ENCODE measurements around the gene CLRN1. TPM values are rescaled to one million over a fixed set of nuclear protein-coding genes. Genes with fewer than 3 reads are reported as not detected.

CLRN1 gene
- total RNA-seq, 5 donors from 2014 or later (not counting 1 experiment from before 2014, with no cell fraction given), result not detected

DNA sequence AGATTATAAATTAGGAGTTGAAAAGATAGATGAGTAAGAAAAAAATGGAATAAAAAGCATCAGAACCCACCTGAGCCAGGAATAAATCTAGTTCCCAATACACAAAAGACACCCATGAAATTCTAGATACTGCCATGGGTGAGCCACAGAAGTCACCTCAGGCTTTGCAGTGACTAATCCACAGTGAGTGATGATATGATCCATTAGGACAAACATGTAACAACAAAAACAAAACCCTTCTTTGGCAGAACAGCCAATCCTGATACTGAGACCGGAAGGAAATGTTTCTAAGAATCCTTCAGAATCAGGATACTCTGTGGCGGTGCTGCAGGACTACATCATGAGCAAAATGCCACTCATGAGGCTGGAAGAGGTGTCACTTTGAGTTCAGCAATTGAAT is 52.3 kb downstream of the CLRN1 start:
- H3K27me3 ChIP-seq (replicated peaks in 1 of 2; ENCODE audit: control insufficient read depth in 2 of 2, extremely low read depth in 1 of 2, insufficient read depth in 2 of 2, low read length in 1 of 2), result peaks cover 0 to 12% of the 10 kb centered on the region in 2 experiments
- 79% methylated on average over 2 of the region's 2 CpGs for WGBS (ENCODE audit: insufficient coverage)
- H3K4me1 Mint-ChIP-seq, result peaks cover 0 to 2% (median 0%) of the 10 kb centered on the region in 3 donors
- ChIA-PET POLR2A (no interaction called here), CTCF (no interaction called here)
- no peak overlapping the region for H3K27ac ChIP-seq (ENCODE audit: low read length)
- H3K9me3 ChIP-seq, result no peaks in the 10 kb centered on the region
- H3K4me3 Mint-ChIP-seq, result no peak overlapping the region
- ATAC-seq (replicated peaks in 1 of 4) (no peak), DNase-seq (no peak)
- H3K36me3 ChIP-seq (ENCODE audit: control insufficient read depth in 2 of 2, extremely low read depth in 1 of 2, insufficient read depth in 1 of 2, low read length in 1 of 2), result no peaks in the 10 kb centered on the region
- peaks cover 4 to 19% of the 10 kb centered on the region in 2 donors for H3K27me3 Mint-ChIP-seq
- no peaks in the 10 kb centered on the region for H3K9me3 Mint-ChIP-seq
- H3K27ac Mint-ChIP-seq, result no peak overlapping the region
- no peak overlapping the region for H3K4me3 ChIP-seq (ENCODE audit: control insufficient read depth in 1 of 2, extremely low read depth in 1 of 2, low read length in 1 of 2)
- no peaks in the 10 kb centered on the region for H3K36me3 Mint-ChIP-seq
- H3K4me1 ChIP-seq (ENCODE audit: control insufficient read depth in 1 of 2, extremely low read depth in 1 of 2, insufficient read depth in 2 of 2, low read length in 2 of 2), result no peaks in the 10 kb centered on the region

DNA sequence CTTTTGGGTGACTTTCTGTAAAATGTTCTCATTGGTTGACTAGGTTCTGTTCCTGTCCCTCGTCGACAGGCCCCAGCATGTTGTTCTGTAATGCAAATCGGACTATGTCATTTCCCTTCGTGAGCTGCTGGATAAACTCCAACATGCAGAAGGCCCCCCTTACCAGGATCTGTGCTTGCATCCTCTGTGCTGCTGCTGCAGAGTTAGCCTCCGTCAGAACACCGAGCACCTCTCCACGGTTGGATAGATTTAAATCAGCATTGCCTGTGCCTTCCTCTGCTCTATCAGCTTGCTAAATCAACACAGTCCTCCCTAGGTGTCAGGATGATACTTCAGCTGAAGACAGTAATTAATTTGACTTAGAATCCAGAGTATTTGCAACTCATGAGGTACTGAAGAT is 54.6 kb downstream of the CLRN1 start:
- ATAC-seq (replicated peaks in 1 of 4) (no peak), DNase-seq (no peak)
- Histone ChIP-seq H3K4me1 (ENCODE audit: control insufficient read depth in 1 of 2, extremely low read depth in 1 of 2, insufficient read depth in 2 of 2, low read length in 2 of 2) (no peaks in the 10 kb centered on the region), H3K4me3 (ENCODE audit: control insufficient read depth in 1 of 2, extremely low read depth in 1 of 2, low read length in 1 of 2) (no peak overlapping the region), H3K27me3 (replicated peaks in 1 of 2; ENCODE audit: control insufficient read depth in 2 of 2, extremely low read depth in 1 of 2, insufficient read depth in 2 of 2, low read length in 1 of 2) (peaks cover 0 to 13% of the 10 kb centered on the region in 2 experiments), H3K9me3 (no peaks in the 10 kb centered on the region), H3K36me3 (ENCODE audit: control insufficient read depth in 2 of 2, extremely low read depth in 1 of 2, insufficient read depth in 1 of 2, low read length in 1 of 2) (no peaks in the 10 kb centered on the region), H3K27ac (ENCODE audit: low read length) (no peak overlapping the region)
- no peaks in the 10 kb centered on the region for H3K9me3 Mint-ChIP-seq
- POLR2A ChIA-PET, result no interaction called here
- H3K4me3 Mint-ChIP-seq, result no peak overlapping the region
- H3K4me1 Mint-ChIP-seq, result no peaks in the 10 kb centered on the region
- CTCF ChIA-PET, result no interaction called here
- WGBS (ENCODE audit: insufficient coverage), result 74% methylated on average over 7 of the region's 7 CpGs
- no peaks in the 10 kb centered on the region for H3K36me3 Mint-ChIP-seq
- no peak overlapping the region for H3K27ac Mint-ChIP-seq
- H3K27me3 Mint-ChIP-seq, result peaks cover 4 to 17% of the 10 kb centered on the region in 2 donors

DNA sequence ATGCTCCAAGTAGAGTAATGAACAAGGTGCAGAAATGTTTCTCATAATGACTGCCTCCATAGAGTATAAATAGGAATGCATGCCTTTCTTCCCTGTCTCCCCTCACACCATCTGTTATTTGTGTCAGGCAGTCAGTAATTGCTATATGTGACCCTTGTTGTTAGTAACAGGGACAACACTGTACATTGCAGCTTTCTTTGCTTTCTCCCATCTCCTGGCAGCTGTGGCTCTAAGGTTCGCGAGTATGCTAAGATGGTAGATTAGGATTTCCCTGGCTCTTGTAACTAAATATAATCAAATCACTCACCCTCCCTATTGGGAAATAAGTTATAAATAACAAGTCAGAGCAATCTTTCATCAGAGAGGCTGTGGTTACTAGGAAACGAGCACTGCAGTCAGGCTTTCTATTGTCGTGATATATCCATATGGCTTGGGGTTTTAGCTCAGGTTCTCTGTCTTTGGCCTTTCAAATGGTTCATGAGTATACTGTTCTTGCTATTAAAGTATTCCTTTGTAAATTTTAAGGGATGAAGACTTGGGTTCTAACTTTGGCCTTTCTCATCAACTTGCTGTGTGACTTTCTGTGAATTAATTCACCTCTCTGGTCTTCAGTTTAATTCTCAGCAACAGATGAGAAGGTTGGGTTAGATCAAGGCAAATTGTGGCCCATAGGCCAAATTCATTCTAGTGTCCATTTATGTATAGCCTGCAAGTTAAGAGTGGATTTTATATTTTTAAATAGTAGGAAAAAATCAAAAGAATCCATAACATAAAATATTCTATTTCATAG is 59.2 kb downstream of the CLRN1 start:
- POLR2A ChIA-PET, result interaction anchor here in 1 of 2 donors (0.6 kb wide), 1 partner anchor 40 kb away, joined by 3 read pairs; no protein-coding TSS in a partner anchor

DNA sequence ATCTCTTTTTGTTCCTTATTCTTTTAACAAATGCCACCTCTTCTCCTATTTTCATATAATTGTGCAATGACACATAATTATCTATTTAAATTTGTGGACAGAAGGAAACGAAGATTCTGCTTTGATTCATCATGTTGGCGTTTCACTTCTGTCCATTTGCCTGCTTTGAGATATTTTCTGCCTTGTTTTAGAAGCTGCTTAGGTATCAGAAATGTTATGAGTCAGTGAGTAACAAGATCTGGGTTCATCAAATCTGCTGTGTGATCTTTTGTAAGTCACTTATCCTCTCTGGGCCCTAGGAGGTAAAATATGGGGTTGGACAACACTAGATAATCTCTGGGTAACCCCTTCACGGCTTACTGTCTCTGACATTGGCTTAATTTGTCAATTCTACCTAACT is 60.0 kb downstream of the CLRN1 start:
- Mint-ChIP-seq H3K36me3 (no peaks in the 10 kb centered on the region), H3K27me3 (peaks cover 3 to 20% of the 10 kb centered on the region in 2 donors), H3K9me3 (no peaks in the 10 kb centered on the region), H3K27ac (no peak overlapping the region), H3K4me3 (no peak overlapping the region), H3K4me1 (no peaks in the 10 kb centered on the region)
- no peak for ATAC-seq (replicated peaks in 1 of 4)
- POLR2A ChIA-PET, result no interaction called here
- CTCF ChIA-PET, result no interaction called here
- no peak for DNase-seq
- H3K9me3 ChIP-seq, result no peaks in the 10 kb centered on the region
- WGBS (ENCODE audit: insufficient coverage), result 17% methylated on average over 1 of the region's 3 CpGs
- H3K36me3 ChIP-seq (ENCODE audit: control insufficient read depth in 2 of 2, extremely low read depth in 1 of 2, insufficient read depth in 1 of 2, low read length in 1 of 2), result no peaks in the 10 kb centered on the region
- no peak overlapping the region for H3K27ac ChIP-seq (ENCODE audit: low read length)
- no peaks in the 10 kb centered on the region for H3K4me1 ChIP-seq (ENCODE audit: control insufficient read depth in 1 of 2, extremely low read depth in 1 of 2, insufficient read depth in 2 of 2, low read length in 2 of 2)
- peaks cover 0 to 12% of the 10 kb centered on the region in 2 experiments for H3K27me3 ChIP-seq (replicated peaks in 1 of 2; ENCODE audit: control insufficient read depth in 2 of 2, extremely low read depth in 1 of 2, insufficient read depth in 2 of 2, low read length in 1 of 2)
- no peak overlapping the region for H3K4me3 ChIP-seq (ENCODE audit: control insufficient read depth in 1 of 2, extremely low read depth in 1 of 2, low read length in 1 of 2)

More for the DNA sequence above, 59.2 kb downstream of the CLRN1 start:
- no peak overlapping the region for H3K4me3 Mint-ChIP-seq
- CTCF ChIA-PET, result no interaction called here
- H3K4me3 ChIP-seq (ENCODE audit: control insufficient read depth in 1 of 2, extremely low read depth in 1 of 2, low read length in 1 of 2), result no peak overlapping the region
- H3K36me3 ChIP-seq (ENCODE audit: control insufficient read depth in 2 of 2, extremely low read depth in 1 of 2, insufficient read depth in 1 of 2, low read length in 1 of 2), result no peaks in the 10 kb centered on the region
- ATAC-seq (replicated peaks in 1 of 4) (no peak), DNase-seq (no peak)
- H3K36me3 Mint-ChIP-seq, result no peaks in the 10 kb centered on the region
- H3K27me3 Mint-ChIP-seq, result peaks cover 0 to 22% of the 10 kb centered on the region in 2 donors
- H3K4me1 Mint-ChIP-seq, result no peaks in the 10 kb centered on the region
- no peaks in the 10 kb centered on the region for H3K4me1 ChIP-seq (ENCODE audit: control insufficient read depth in 1 of 2, extremely low read depth in 1 of 2, insufficient read depth in 2 of 2, low read length in 2 of 2)
- H3K27me3 ChIP-seq (replicated peaks in 1 of 2; ENCODE audit: control insufficient read depth in 2 of 2, extremely low read depth in 1 of 2, insufficient read depth in 2 of 2, low read length in 1 of 2), result peaks cover 0 to 12% of the 10 kb centered on the region in 2 experiments
- H3K9me3 ChIP-seq, result no peaks in the 10 kb centered on the region
- H3K9me3 Mint-ChIP-seq, result no peaks in the 10 kb centered on the region
- no CpG with 5 or more reads among the region's 4 CpGs for WGBS (ENCODE audit: insufficient coverage)
- H3K27ac Mint-ChIP-seq, result no peak overlapping the region
- H3K27ac ChIP-seq (ENCODE audit: low read length), result no peak overlapping the region

DNA sequence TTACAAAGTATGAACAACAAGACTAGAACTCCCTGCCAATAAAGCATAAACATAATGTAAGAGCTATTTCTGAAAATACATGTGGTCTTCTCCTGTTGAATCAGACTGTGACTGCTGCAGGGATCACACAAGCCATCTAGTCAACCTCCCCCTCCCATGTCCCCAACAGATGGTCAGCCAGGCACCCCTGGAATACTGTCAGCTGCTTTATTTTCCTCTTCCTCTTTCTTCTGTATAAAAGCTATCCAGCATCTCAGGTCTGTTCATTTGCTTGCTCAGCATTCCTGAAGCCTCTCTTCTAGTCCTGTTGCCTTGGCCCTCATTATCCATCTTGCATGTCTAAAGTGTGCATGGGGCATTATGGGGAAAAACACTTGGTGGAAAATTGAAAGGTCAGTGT is 60.8 kb downstream of the CLRN1 start:
- ChIA-PET POLR2A (no interaction called here), CTCF (no interaction called here)
- no peaks in the 10 kb centered on the region for H3K9me3 ChIP-seq
- Mint-ChIP-seq H3K9me3 (no peaks in the 10 kb centered on the region), H3K27me3 (peaks cover 8 to 23% of the 10 kb centered on the region in 2 donors), H3K4me3 (no peak overlapping the region), H3K4me1 (no peaks in the 10 kb centered on the region), H3K27ac (no peak overlapping the region), H3K36me3 (no peaks in the 10 kb centered on the region)
- H3K4me3 ChIP-seq (ENCODE audit: control insufficient read depth in 1 of 2, extremely low read depth in 1 of 2, low read length in 1 of 2), result no peak overlapping the region
- no peak overlapping the region for H3K27ac ChIP-seq (ENCODE audit: low read length)
- DNase-seq (no peak), ATAC-seq (replicated peaks in 1 of 4) (no peak)
- H3K36me3 ChIP-seq (ENCODE audit: control insufficient read depth in 2 of 2, extremely low read depth in 1 of 2, insufficient read depth in 1 of 2, low read length in 1 of 2), result no peaks in the 10 kb centered on the region
- no peaks in the 10 kb centered on the region for H3K4me1 ChIP-seq (ENCODE audit: control insufficient read depth in 1 of 2, extremely low read depth in 1 of 2, insufficient read depth in 2 of 2, low read length in 2 of 2)
- H3K27me3 ChIP-seq (replicated peaks in 1 of 2; ENCODE audit: control insufficient read depth in 2 of 2, extremely low read depth in 1 of 2, insufficient read depth in 2 of 2, low read length in 1 of 2), result peaks cover 0 to 12% of the 10 kb centered on the region in 2 experiments

DNA sequence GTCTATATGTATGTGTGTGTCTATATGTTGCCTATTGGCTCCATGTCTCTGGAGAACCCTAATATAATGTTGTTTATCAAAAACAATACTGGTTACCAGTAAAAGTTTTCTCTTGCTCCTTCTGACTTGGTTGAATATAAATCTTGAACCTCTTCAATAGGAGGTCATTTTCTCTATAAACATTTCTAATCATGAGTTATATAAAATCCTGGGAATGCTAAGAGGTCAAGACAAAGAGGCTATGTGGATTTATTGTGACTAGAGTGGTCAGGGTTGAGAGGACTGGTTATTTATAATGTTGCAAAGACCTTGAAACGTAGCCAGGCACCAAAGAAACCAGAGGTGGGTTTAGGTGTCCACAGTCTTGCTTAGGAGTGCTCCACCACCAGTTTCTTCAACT is 66.1 kb downstream of the CLRN1 start:
- Histone ChIP-seq H3K4me3 (ENCODE audit: control insufficient read depth in 1 of 2, extremely low read depth in 1 of 2, low read length in 1 of 2) (no peak overlapping the region), H3K27me3 (replicated peaks in 1 of 2; ENCODE audit: control insufficient read depth in 2 of 2, extremely low read depth in 1 of 2, insufficient read depth in 2 of 2, low read length in 1 of 2) (peaks cover 0 to 9% of the 10 kb centered on the region in 2 experiments), H3K9me3 (no peaks in the 10 kb centered on the region), H3K27ac (ENCODE audit: low read length) (no peak overlapping the region), H3K36me3 (ENCODE audit: control insufficient read depth in 2 of 2, extremely low read depth in 1 of 2, insufficient read depth in 1 of 2, low read length in 1 of 2) (no peaks in the 10 kb centered on the region), H3K4me1 (ENCODE audit: control insufficient read depth in 1 of 2, extremely low read depth in 1 of 2, insufficient read depth in 2 of 2, low read length in 2 of 2) (no peaks in the 10 kb centered on the region)
- ChIA-PET POLR2A (no interaction called here), CTCF (no interaction called here)
- WGBS (ENCODE audit: insufficient coverage), result no CpG with 5 or more reads among the region's 1 CpG
- ATAC-seq (replicated peaks in 1 of 4) (no peak), DNase-seq (no peak)
- no peaks in the 10 kb centered on the region for H3K9me3 Mint-ChIP-seq
- H3K27ac Mint-ChIP-seq, result no peak overlapping the region
- no peak overlapping the region for H3K4me3 Mint-ChIP-seq
- no peaks in the 10 kb centered on the region for H3K4me1 Mint-ChIP-seq
- no peaks in the 10 kb centered on the region for H3K36me3 Mint-ChIP-seq
- peaks cover 21 to 30% of the 10 kb centered on the region in 2 donors for H3K27me3 Mint-ChIP-seq

Measured in T-cell (primary cell).